ENCODE results near the gene ANKIB1. TPM values are rescaled to one million over a fixed set of nuclear protein-coding genes. Genes with fewer than 3 reads are reported as not detected.

ANKIB1 gene
- total RNA-seq, 3 donors from 2014 or later (not counting 1 experiment from before 2014, with no cell fraction given) = 70.6 to 90.2 (median 86.6) TPM

GRCh38 chr7:92303761-92304160, 58.0 kb downstream of the ANKIB1 start:
- H3K9me3 Mint-ChIP-seq = no peaks in the 10 kb centered on the region
- DNase-seq (no peak), ATAC-seq (no peak)
- Histone ChIP-seq H3K36me3 (ENCODE audit: control insufficient read depth, insufficient read depth, low read length) (peaks cover 3% of the 10 kb centered on the region), H3K27me3 (ENCODE audit: control insufficient read depth, insufficient read depth, low read length) (no peaks in the 10 kb centered on the region), H3K9me3 (ENCODE audit: control insufficient read depth, insufficient read depth, low read length) (no peaks in the 10 kb centered on the region), H3K4me3 (ENCODE audit: low read length) (no peak overlapping the region), H3K4me1 (ENCODE audit: control insufficient read depth, insufficient read depth, low read length) (no peaks in the 10 kb centered on the region), H3K27ac (ENCODE audit: low read length) (no peak overlapping the region)
- H3K36me3 Mint-ChIP-seq = no peaks in the 10 kb centered on the region
- TF ChIP-seq CTCF (IDR thresholded peaks at IDR 0.05) = no peak
- intact Hi-C loops (cut with micrococcal nuclease) = no loop called here
- H3K4me1 Mint-ChIP-seq = no peaks in the 10 kb centered on the region
- H3K27ac Mint-ChIP-seq = peak overlapping the region in 1 of 2 donors; percentile 7
- H3K4me3 Mint-ChIP-seq = no peak overlapping the region
- no peaks in the 10 kb centered on the region for H3K27me3 Mint-ChIP-seq (ENCODE audit: low read depth in 2 of 2)
- WGBS (ENCODE audit: insufficient coverage) = no CpG with 5 or more reads among the region's 2 CpGs

- Mint-ChIP-seq H3K27ac (no peak overlapping the region), H3K4me3 (no peak overlapping the region), H3K4me1 (no peaks in the 10 kb centered on the region), H3K27me3 (ENCODE audit: low read depth in 2 of 2) (no peaks in the 10 kb centered on the region), H3K9me3 (no peaks in the 10 kb centered on the region), H3K36me3 (no peaks in the 10 kb centered on the region)
- no peak overlapping the region for H3K4me3 ChIP-seq (ENCODE audit: low read length)
- no peak overlapping the region for H3K27ac ChIP-seq (ENCODE audit: low read length)
- H3K9me3 ChIP-seq (ENCODE audit: control insufficient read depth, insufficient read depth, low read length) = no peaks in the 10 kb centered on the region
- intact Hi-C loops (cut with micrococcal nuclease) = no loop called here
- ATAC-seq = no peak
- H3K36me3 ChIP-seq (ENCODE audit: control insufficient read depth, insufficient read depth, low read length) = peaks cover 5% of the 10 kb centered on the region
- H3K27me3 ChIP-seq (ENCODE audit: control insufficient read depth, insufficient read depth, low read length) = no peaks in the 10 kb centered on the region
- DNase-seq = no peak
- H3K4me1 ChIP-seq (ENCODE audit: control insufficient read depth, insufficient read depth, low read length) = no peaks in the 10 kb centered on the region
- TF ChIP-seq CTCF (IDR thresholded peaks at IDR 0.05) = no peak
- no CpG with 5 or more reads among the region's 2 CpGs for WGBS (ENCODE audit: insufficient coverage)
Measured at GRCh38 chr7:92304406-92304893, 58.7 kb downstream of the ANKIB1 start.

- H3K27me3 ChIP-seq (ENCODE audit: control insufficient read depth, insufficient read depth, low read length) = no peaks in the 10 kb centered on the region
- H3K4me1 Mint-ChIP-seq = no peaks in the 10 kb centered on the region
- no peak for DNase-seq
- no peaks in the 10 kb centered on the region for H3K27me3 Mint-ChIP-seq (ENCODE audit: low read depth in 2 of 2)
- peaks cover 5% of the 10 kb centered on the region for H3K36me3 ChIP-seq (ENCODE audit: control insufficient read depth, insufficient read depth, low read length)
- ATAC-seq = no peak
- no peaks in the 10 kb centered on the region for H3K4me1 ChIP-seq (ENCODE audit: control insufficient read depth, insufficient read depth, low read length)
- H3K4me3 Mint-ChIP-seq = no peak overlapping the region
- H3K27ac ChIP-seq (ENCODE audit: low read length) = no peak overlapping the region
- H3K36me3 Mint-ChIP-seq = no peaks in the 10 kb centered on the region
- TF ChIP-seq CTCF (IDR thresholded peaks at IDR 0.05) = no peak
- no peaks in the 10 kb centered on the region for H3K9me3 ChIP-seq (ENCODE audit: control insufficient read depth, insufficient read depth, low read length)
- H3K9me3 Mint-ChIP-seq = no peaks in the 10 kb centered on the region
- H3K4me3 ChIP-seq (ENCODE audit: low read length) = no peak overlapping the region
- intact Hi-C loops (cut with micrococcal nuclease) = no loop called here
- whole genome bisulfite sequencing (ENCODE audit: insufficient coverage) = 80% methylated on average over 1 of the region's 2 CpGs
- H3K27ac Mint-ChIP-seq = no peak overlapping the region
Measured at GRCh38 chr7:92306153-92306552, 60.4 kb downstream of the ANKIB1 start.

GRCh38 chr7:92313055-92313454, 67.3 kb downstream of the ANKIB1 start:
- Histone ChIP-seq H3K36me3 (ENCODE audit: control insufficient read depth, insufficient read depth, low read length) (peaks cover 3% of the 10 kb centered on the region), H3K27ac (ENCODE audit: low read length) (peak overlapping the region; percentile 64), H3K4me1 (ENCODE audit: control insufficient read depth, insufficient read depth, low read length) (no peaks in the 10 kb centered on the region), H3K27me3 (ENCODE audit: control insufficient read depth, insufficient read depth, low read length) (no peaks in the 10 kb centered on the region), H3K4me3 (ENCODE audit: low read length) (no peak overlapping the region), H3K9me3 (ENCODE audit: control insufficient read depth, insufficient read depth, low read length) (no peaks in the 10 kb centered on the region)
- peak overlapping the region; percentile 35 for H3K4me3 Mint-ChIP-seq
- TF ChIP-seq CTCF (IDR thresholded peaks at IDR 0.05) = no peak
- H3K27me3 Mint-ChIP-seq (ENCODE audit: low read depth in 2 of 2) = no peaks in the 10 kb centered on the region
- no peaks in the 10 kb centered on the region for H3K9me3 Mint-ChIP-seq
- peak; percentile 93 to 96 (median 95) for ATAC-seq
- intact Hi-C loops (cut with micrococcal nuclease) = loop anchor here (1.0 to 10.0 kb wide), 2 partner anchors 68 to 178 kb away; partner anchors contain the start of genes ANKIB1, CYP51A1 and KRIT1
- peak overlapping the region; percentile 84 to 93 for H3K27ac Mint-ChIP-seq
- no peaks in the 10 kb centered on the region for H3K36me3 Mint-ChIP-seq
- DNase-seq = peak in 1 of 2 donors; percentile 27
- peaks cover 18 to 19% of the 10 kb centered on the region in 2 donors for H3K4me1 Mint-ChIP-seq
- WGBS (ENCODE audit: insufficient coverage) = no CpG with 5 or more reads among the region's 3 CpGs
